H1 (cell line): ENCODE measurements around the gene PCNP.

Experiments used
- CREB1 ChIP-seq: IDR thresholded peaks from 2 replicates; pipeline ENCODE4 v1.6.1; 2012; ENCODE audit warnings: inconsistent platforms
- CTCF ChIP-seq, 3 experiments: IDR thresholded peaks; 1 replicate in 2 of 3; 2 replicates in 1 of 3; pipeline versions ENCODE4 v1.5.1 to v1.6.1; 2011; ENCODE audit warnings: low read length in 3 of 3, mild to moderate bottlenecking in 3 of 3, inconsistent platforms in 2 of 3, low read depth in 1 of 3, moderate library complexity in 1 of 3; ENCODE audit not compliant: insufficient read depth in 1 of 3; ENCODE audit errors: control extremely low read depth in 1 of 3
- POLR2A ChIP-seq, 2 experiments: IDR thresholded peaks; 1 replicate in 1 of 2; 2 replicates in 1 of 2; pipeline ENCODE4 v1.6.1; 2011; ENCODE audit warnings: low read depth in 2 of 2, low read length in 2 of 2, mild to moderate bottlenecking in 2 of 2; ENCODE audit errors: control extremely low read depth in 1 of 2
- POLR2AphosphoS5 ChIP-seq: IDR thresholded peaks from 2 replicates; pipeline ENCODE4 v1.6.1; 2011; ENCODE audit warnings: low read depth, low read length
- RNF2 ChIP-seq: fragments of 200-900, 300-1000 bp; sonication (generic); IDR thresholded peaks from 2 replicates; pipeline ENCODE4 v1.7.1; 2016; ENCODE audit warnings: borderline replicate concordance, low read depth, mild to moderate bottlenecking, antibody characterized with exemption, low read length; ENCODE audit not compliant: poor library complexity, severe bottlenecking; ENCODE audit errors: missing control alignments
- SIN3A ChIP-seq, 2 experiments: IDR thresholded peaks in 1 of 2; conservative IDR thresholded peaks in 1 of 2; 2 replicates each; pipeline ENCODE4 v1.6.1; 2011 to 2012; ENCODE audit warnings: low read length in 2 of 2, improper control_type of control experiment in 1 of 2, low read depth in 1 of 2, mild to moderate bottlenecking in 1 of 2
- SP2 ChIP-seq: IDR thresholded peaks from 2 replicates; pipeline ENCODE4 v1.6.1; 2012; ENCODE audit warnings: mild to moderate bottlenecking, low read length, inconsistent platforms
- SUZ12 ChIP-seq: fragments of 200-600 bp; sonication (generic); IDR thresholded peaks from 2 replicates; pipeline ENCODE4 v1.6.1; 2012; ENCODE audit warnings: mild to moderate bottlenecking, inconsistent platforms, low read length, moderate library complexity, mixed read lengths
- YY1 ChIP-seq: IDR thresholded peaks from 2 replicates; pipeline ENCODE4 v1.6.1; 2011; ENCODE audit warnings: low read depth, mild to moderate bottlenecking, low read length
- ZNF274 ChIP-seq: IDR thresholded peaks from 2 replicates; pipeline ENCODE4 v1.7.0; 2012; ENCODE audit warnings: low read length, borderline replicate concordance; ENCODE audit errors: extremely low read depth

- TF ChIP-seq RNF2 (no peak), POLR2A (IDR thresholded peaks at IDR 0.05; ENCODE audit: control extremely low read depth in 1 of 2, low read depth in 2 of 2, low read length in 2 of 2) (peak in 1 of 2 experiments; percentile 73; a peak in 2 of 3 replicates), ZNF274 (no peak), POLR2AphosphoS5 (peak; percentile 47; the same call in 1 of the 2 replicates), SP2 (no peak), SUZ12 (no peak), CTCF (IDR thresholded peaks at IDR 0.05; ENCODE audit: control extremely low read depth in 1 of 3, insufficient read depth in 1 of 3, low read depth in 1 of 3, low read length in 3 of 3) (no peak), SIN3A (conservative IDR thresholded peaks at IDR 0.05 in 1 of 2, IDR thresholded peaks at IDR 0.05 in 1 of 2; ENCODE audit: low read depth in 1 of 2, low read length in 2 of 2) (no peak), CREB1 (no peak), YY1 (no peak)
Observed at GRCh38 chr3:101567528-101568317, 6.3 kb upstream of the PCNP start.
